GM12892 (cell line): ENCODE measurements around the gene ZNF8.

Source experiments
- DNase-seq: peaks from one replicate; pipeline ENCODE4 v3.0.0; 2011; ENCODE audit not compliant: insufficient read length
- FAIRE-seq: peaks from 2 replicates; lab custom pipeline; 2011; peaks lifted over from hg19 to GRCh38; lab: Jason Lieb, UNC
- POLR2A ChIP-seq: IDR thresholded peaks from 2 replicates; pipeline ENCODE4 v1.6.1; 2011; ENCODE audit warnings: low read depth, low read length, control low read depth
- POLR2AphosphoS5 ChIP-seq: IDR thresholded peaks from 2 replicates; pipeline ENCODE4 v1.6.1; 2011; ENCODE audit warnings: low read depth, low read length, control low read depth
- TAF1 ChIP-seq: IDR thresholded peaks from 2 replicates; pipeline ENCODE4 v1.6.1; 2011; ENCODE audit warnings: low read depth, mild to moderate bottlenecking, control low read depth, low read length, borderline replicate concordance

The ZNF8 gene

DNA sequence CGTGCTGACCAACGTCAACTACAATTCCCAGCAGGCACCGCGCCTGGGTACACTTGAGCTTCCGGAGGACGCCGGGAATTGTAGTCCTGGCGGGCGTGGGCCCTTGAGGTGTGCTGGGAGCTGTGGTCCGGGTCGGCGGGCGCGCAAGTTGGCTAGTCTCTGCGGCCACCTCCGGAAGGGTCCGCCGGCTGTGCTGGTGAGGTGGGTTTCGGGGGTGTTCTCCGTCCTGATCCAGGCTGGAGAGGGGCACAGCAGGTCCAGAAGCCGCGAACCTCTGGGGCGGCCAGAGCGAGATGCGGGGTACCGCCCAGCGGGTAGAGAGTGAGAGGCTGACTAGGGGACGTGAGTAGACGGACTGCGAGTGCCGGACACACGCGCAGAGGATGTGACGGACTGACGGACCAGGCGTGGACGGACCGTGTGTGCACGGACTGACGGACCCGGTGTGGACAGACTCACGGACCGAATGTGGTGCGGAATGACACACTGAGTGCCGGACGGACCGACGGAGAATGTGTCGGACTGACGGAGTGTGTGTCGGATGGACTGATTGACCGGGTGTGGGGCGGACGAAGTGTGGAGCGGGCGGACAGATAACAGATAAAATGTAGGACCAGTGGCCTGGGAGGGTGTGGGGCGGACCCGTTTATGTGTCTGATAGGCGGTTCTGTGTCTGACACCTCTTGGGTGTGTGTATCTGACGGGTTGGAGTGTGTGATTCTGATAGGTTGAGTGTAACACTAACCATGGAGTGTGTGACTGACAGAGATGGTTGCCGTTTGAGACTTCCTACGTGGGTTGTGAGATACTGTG, 48.4 kb downstream of the ZNF8 start, which contains the start of gene ZSCAN22:
ZSCAN22 (plus strand) TSS at position 81 of the 813 bp plus-strand sequence. CDS start 7,809 bp downstream, outside the sequence.
- DNase-seq = peak; percentile 95
- FAIRE-seq = peak; percentile 96
- peak; percentile 12; the same call in 1 of the 2 replicates for TF ChIP-seq TAF1
- peak; percentile 76; the same call in 1 of the 2 replicates for TF ChIP-seq POLR2AphosphoS5
- 0 out of 2 replicates have a peak, but pooled peaks have one; percentile 69 for TF ChIP-seq POLR2A

DNA sequence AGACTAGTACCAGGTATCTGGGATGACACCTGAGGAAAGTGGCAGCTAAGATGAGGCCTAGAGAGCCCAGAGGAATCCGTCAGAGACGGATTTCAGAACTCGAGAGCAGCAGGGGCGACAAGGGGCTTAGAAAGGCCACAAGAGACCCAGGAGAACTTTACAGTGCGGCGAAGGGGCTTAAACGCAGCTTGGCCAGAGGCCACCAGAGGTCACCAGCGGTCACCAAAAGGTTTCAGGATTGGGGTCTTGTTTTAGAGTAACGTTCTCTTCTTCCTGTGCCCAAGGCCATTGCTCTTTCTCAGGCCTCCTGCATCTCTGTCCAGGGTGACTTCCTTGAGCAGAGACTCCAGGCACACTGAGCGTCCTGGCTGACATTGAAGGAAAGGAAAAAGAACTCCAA, 50.2 kb downstream of the ZNF8 start:
- DNase-seq = no peak
- TF ChIP-seq TAF1 (no peak), POLR2AphosphoS5 (no peak), POLR2A (no peak)
- no peak for FAIRE-seq

DNA sequence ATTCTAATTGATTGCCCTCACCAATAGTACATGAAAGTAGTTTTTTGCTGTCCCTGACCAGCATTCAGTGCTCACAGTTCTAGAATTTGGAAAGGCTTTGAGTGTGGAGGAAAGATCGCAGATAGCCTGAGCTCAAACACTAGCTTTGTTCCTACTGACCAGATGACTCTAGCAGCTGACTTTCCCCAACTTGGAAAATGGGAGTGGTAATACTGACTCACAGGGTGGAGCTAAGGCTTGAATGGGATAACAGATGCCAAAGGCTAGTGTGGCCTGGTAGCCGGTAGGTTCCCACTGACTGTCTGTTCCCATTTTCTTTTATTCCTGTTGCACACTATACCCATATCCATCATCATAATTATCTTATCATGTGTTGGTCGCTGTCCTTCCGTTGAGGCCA, 51.7 kb downstream of the ZNF8 start:
- DNase-seq (no peak), FAIRE-seq (no peak)
- no peak for TF ChIP-seq TAF1
- TF ChIP-seq POLR2A = no peak
- TF ChIP-seq POLR2AphosphoS5 = no peak

DNA sequence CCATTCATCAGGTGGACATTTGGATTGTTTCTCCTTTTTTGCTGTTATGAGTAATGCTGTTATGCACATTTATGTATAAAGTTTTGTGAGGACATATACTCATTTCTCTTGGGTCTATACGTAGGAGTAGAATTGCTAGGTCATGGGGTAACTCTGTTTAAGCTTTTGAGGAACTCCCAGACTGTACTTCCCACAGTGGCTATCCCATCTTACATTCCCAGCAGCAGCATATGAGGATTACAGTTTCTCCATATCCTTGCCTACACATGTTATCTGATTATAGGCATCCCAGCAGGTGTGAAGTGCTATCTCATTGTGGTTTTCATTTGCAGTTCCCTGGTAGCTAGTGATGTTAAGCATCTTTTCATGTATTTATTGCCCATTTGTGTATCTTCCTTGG, 53.9 kb downstream of the ZNF8 start:
- FAIRE-seq (no peak), DNase-seq (no peak)
- TF ChIP-seq POLR2A (no peak), TAF1 (no peak), POLR2AphosphoS5 (no peak)

DNA sequence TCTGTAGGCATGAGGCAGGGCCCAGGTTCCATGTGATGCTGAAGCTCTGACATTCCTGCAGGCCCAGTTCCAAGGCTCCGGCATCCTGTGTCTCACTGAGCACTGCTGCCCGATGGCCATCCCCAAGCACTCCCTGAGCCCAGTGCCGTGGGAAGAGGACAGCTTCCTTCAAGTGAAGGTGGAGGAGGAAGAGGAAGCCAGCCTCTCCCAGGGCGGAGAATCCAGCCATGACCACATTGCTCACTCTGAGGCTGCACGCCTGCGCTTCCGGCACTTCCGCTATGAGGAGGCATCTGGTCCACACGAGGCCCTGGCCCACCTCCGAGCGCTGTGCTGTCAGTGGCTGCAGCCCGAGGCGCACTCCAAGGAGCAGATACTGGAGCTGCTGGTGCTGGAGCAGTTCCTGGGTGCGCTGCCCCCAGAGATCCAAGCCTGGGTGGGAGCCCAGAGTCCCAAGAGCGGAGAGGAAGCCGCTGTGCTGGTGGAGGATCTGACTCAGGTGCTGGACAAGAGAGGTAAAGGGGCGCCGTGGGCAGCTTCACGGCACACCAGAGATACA, 56.0 kb downstream of the ZNF8 start:
- FAIRE-seq (no peak), DNase-seq (no peak)
- TF ChIP-seq TAF1 = no peak
- TF ChIP-seq POLR2A = no peak
- TF ChIP-seq POLR2AphosphoS5 = no peak

DNA sequence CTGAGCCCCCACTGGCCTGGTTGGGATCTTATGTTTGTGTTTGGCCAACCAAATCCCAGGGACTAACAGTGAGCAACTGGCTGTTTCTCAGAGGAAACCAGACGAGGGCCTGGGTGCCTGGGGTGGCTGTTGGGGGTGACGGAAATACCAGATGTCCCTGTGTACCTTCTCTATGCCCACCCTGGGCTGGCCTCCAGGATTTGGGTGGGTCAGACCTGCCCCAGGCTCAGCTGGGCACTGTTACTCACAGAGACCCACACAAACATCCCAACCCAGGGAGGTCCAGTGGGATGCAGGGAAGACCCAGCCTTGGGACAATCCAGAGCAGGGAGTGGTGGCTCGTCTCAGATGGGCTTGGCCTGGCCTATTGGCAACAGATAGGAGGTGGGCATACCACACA, 56.9 kb downstream of the ZNF8 start:
- TF ChIP-seq POLR2AphosphoS5 = no peak
- no peak for TF ChIP-seq POLR2A
- TF ChIP-seq TAF1 = no peak
- DNase-seq (no peak), FAIRE-seq (no peak)

DNA sequence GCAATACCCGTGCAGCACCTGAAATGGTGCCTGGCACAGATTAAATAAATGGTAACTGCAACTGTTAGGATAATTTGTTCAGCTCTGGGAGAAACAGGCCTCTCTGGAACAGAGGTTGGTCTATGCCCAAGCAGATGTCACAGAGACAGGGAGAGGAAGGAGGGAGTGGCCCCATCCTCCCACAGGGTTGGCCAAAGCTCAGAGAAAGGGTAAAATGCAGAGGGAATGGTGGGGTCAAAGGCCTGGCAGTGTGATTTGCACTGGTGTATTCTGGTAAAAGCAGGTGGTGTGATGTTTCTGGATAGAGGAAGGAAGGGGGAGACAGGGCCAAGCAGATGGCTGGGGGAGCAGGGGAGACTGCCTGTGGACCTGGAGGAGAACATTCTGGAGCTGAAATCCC, 57.5 kb downstream of the ZNF8 start:
- DNase-seq (no peak), FAIRE-seq (no peak)
- TF ChIP-seq POLR2A (no peak), TAF1 (no peak), POLR2AphosphoS5 (no peak)

DNA sequence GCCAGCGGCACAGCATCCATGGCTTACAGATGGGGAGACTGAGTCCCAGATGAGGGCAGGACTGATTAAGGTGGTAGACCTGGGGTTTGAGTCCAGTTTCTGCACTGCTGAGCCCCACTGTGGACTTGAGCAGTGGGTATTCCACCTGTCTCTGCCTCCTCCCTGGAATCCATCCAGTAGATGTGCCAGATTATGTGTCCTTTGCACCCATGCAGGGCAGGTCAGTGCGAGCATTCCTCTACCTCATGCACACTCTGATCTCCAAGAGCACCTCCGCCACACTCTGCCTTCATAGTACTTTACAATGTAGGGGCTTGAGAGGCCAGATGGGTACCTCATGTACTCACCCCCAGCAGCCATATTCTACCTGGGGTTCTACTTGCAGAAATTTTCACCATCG, 58.1 kb downstream of the ZNF8 start:
- FAIRE-seq = no peak
- DNase-seq = no peak
- TF ChIP-seq POLR2A (no peak), TAF1 (no peak)

DNA sequence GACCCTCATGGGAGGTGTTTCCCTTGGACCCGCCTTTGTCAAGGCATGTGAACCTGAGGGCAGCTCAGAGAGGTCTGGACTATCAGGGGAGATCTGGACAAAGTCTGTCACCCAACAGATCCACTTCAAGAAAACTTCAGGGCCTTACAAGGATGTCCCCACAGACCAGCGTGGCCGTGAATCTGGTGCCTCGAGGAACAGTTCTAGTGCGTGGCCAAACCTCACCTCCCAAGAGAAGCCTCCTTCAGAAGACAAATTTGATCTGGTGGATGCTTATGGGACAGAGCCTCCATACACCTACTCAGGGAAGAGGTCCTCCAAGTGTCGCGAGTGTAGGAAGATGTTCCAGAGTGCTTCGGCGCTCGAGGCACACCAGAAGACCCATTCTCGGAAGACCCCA, 59.6 kb downstream of the ZNF8 start:
- FAIRE-seq = no peak
- TF ChIP-seq POLR2A (no peak), POLR2AphosphoS5 (no peak), TAF1 (no peak)
- DNase-seq = no peak

DNA sequence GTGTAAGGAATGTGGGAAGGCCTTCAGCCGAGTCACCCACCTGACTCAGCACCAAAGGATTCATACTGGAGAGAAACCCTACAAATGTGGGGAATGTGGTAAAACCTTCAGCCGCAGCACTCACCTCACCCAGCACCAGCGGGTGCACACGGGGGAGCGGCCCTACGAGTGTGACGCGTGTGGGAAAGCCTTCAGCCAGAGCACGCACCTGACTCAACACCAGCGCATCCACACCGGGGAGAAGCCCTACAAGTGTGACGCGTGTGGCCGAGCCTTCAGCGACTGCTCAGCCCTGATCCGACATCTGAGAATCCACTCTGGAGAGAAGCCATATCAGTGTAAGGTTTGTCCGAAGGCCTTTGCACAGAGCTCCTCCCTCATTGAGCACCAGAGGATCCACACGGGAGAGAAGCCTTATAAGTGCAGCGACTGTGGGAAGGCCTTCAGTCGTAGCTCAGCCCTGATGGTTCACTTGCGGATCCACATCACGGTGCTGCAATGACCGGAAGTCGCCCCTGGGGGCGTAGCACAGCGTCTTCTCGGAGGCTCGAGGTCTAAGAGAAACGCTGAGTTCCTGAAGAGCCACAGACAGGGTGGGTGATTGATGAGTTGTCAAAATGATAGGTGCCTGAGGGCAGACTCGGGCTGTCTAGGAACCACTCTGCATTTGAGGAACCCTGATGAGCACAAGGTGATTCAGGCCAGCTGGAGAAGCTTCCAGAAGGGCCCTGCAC, 60.2 kb downstream of the ZNF8 start:
- DNase-seq = no peak
- no peak for TF ChIP-seq POLR2AphosphoS5
- TF ChIP-seq TAF1 = no peak
- no peak for TF ChIP-seq POLR2A
- FAIRE-seq = no peak

DNA sequence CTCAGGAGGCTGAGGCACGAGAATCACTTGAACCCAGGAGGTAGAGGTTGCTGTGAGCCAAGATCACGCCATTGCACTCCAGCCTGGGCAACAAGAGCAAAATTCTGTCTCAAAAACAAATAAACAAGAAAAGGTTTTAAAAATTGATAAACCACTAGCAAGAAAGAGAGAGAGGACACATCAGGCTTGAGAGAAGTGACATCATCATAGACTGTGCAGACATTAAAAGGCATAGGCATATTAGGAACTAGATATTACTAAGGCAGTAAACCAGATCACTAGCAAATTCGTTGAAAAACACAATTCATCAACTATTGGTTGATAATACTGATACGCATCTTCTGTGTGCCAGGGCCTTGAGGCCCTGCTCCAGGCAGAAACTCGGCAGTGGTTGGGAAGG, 66.8 kb downstream of the ZNF8 start:
- TF ChIP-seq TAF1 (no peak), POLR2AphosphoS5 (no peak), POLR2A (no peak)
- DNase-seq (no peak), FAIRE-seq (no peak)
